Fibroblast of lung (primary cell): ENCODE results near the gene ARHGAP5. TPM values are rescaled to one million over a fixed set of nuclear protein-coding genes. Genes with fewer than 3 reads are reported as not detected.

ENCODE experiments used
- DNase-seq, 2 donors: peaks; one replicate each; pipeline versions ENCODE4 v3.0.0 to v3.0.0-alpha.2; 2010; ENCODE audit warnings: low read depth in 2 of 2
- H2AFZ ChIP-seq: 2 replicates; pipeline ENCODE4 v1.5.1; 2012; ENCODE audit warnings: low read length, control low read depth, inconsistent platforms
- H3K27ac ChIP-seq: 2 replicates; pipeline ENCODE4 v1.5.1; 2011; ENCODE audit warnings: low read length, control low read depth; ENCODE audit not compliant: insufficient read depth
- H3K27me3 ChIP-seq: 2 replicates; pipeline ENCODE4 v1.5.1; 2011; ENCODE audit warnings: mild to moderate bottlenecking, low read length; ENCODE audit not compliant: control insufficient read depth, insufficient read depth
- H3K36me3 ChIP-seq: 2 replicates; pipeline ENCODE4 v1.5.1; 2011; ENCODE audit warnings: low read length; ENCODE audit not compliant: control insufficient read depth, insufficient read depth
- H3K4me1 ChIP-seq: 2 replicates; pipeline ENCODE4 v1.5.1; 2011; ENCODE audit warnings: low read length; ENCODE audit not compliant: control insufficient read depth, insufficient read depth; ENCODE audit errors: extremely low read depth
- H3K4me2 ChIP-seq: 2 replicates; pipeline ENCODE4 v1.5.1; 2011; ENCODE audit warnings: low read length, control low read depth; ENCODE audit not compliant: insufficient read depth; ENCODE audit errors: extremely low read depth
- H3K4me3 ChIP-seq, 4 experiments: fragments of 200-600 bp in 1 of 4; sonication (generic) in 1 of 4; replicated peaks in 1 of 4; 2 replicates each; pipeline ENCODE4 v1.5.1; 2011 to 2016; ENCODE audit warnings: low read length in 4 of 4, low read depth in 3 of 4, mild to moderate bottlenecking in 3 of 4, control low read depth in 2 of 4, inconsistent platforms in 1 of 4, mixed read lengths in 1 of 4; ENCODE audit not compliant: insufficient read depth in 1 of 4; ENCODE audit errors: control extremely low read depth in 1 of 4
- H3K79me2 ChIP-seq: 2 replicates; pipeline ENCODE4 v1.5.1; 2012; ENCODE audit warnings: mild to moderate bottlenecking, low read length, inconsistent platforms; ENCODE audit not compliant: control insufficient read depth, insufficient read depth
- H3K9ac ChIP-seq: 2 replicates; pipeline ENCODE4 v1.5.1; 2011; ENCODE audit warnings: mild to moderate bottlenecking, low read length, control low read depth; ENCODE audit not compliant: insufficient read depth
- H3K9me3 ChIP-seq: 2 replicates; pipeline ENCODE4 v1.5.1; 2012; ENCODE audit warnings: low read depth, low read length; ENCODE audit not compliant: control insufficient read depth, insufficient read depth
- H4K20me1 ChIP-seq: 2 replicates; pipeline ENCODE4 v1.5.1; 2011; ENCODE audit warnings: low read length; ENCODE audit not compliant: control insufficient read depth, insufficient read depth; ENCODE audit errors: extremely low read depth
- EZH2 ChIP-seq: IDR thresholded peaks from 2 replicates; pipeline ENCODE4 v1.5.1; 2012; ENCODE audit warnings: low read length, control low read depth, mild to moderate bottlenecking; ENCODE audit errors: missing control alignments
- polyA plus RNA-seq, 2 donors: library from polyadenylated mRNA; depleted of rRNA in 1 of 2; stranded (reverse) in 1 of 2; unstranded in 1 of 2; fragments of >200 nt; gene quantifications; 2 replicates each; pipeline ENCODE4 v1.2.1, GENCODE V29; 2011 to 2012; ENCODE audit warnings: missing spikeins in 1 of 2
- total RNA-seq: library from RNA; depleted of rRNA; stranded (reverse); fragments of >200 nt; gene quantifications from 2 replicates; pipeline ENCODE4 v1.2.1, GENCODE V29; 2014
- TF ChIP-seq, protein P1 (sequence below), 2 donors: IDR thresholded peaks in 1 of 2; conservative IDR thresholded peaks in 1 of 2; 1 replicate in 1 of 2; 2 replicates in 1 of 2; pipeline ENCODE4 v1.5.1; 2011 to 2012; ENCODE audit warnings: low read length in 2 of 2, control low read depth in 1 of 2, inconsistent platforms in 1 of 2, low read depth in 1 of 2, mild to moderate bottlenecking in 1 of 2

ARHGAP5 gene
- total and polyA plus RNA-seq, 2 donors (not counting 1 experiment from before 2014, with no cell fraction given): 37.0 to 68.4 TPM

DNA sequence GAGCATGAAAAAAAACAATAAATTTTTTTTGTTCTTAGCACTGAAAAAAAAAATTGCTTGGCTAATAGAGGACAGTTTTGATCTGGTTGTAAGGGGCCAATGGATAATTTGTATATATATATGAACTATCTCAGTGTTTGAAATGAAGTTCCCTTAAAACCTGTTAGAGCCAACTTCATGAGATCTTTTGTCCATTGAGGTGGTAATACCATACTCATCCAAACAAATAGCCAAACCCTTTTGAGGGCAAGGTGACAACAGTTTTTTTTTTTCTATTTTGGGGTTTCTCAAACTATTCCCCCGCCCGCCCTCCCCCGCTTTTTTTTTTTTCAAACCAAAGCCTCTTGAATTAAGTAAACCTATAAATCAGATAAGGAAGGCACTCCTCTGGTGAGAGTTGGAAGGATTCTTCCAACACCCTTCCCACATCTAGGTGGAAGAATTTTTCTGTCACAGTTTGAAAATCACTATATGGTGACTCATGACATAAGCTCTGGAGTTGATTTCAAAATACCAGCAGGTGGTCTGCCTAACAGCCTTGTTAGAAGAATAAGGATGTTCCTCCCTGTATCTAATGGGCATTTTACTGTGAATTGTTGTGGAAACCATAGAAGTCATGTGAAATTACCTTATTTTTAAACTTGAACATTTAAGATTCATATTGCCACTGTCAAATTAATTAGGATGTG is 10.2 kb downstream of the ARHGAP5 start:
- H3K27ac ChIP-seq: no peak overlapping the region
- no peaks in the 10 kb centered on the region for H3K27me3 ChIP-seq
- H4K20me1 ChIP-seq: no peaks in the 10 kb centered on the region
- peaks cover 49% of the 10 kb centered on the region for H3K79me2 ChIP-seq
- no peak overlapping the region for H3K4me3 ChIP-seq
- H3K4me1 ChIP-seq: no peaks in the 10 kb centered on the region
- no peak for TF ChIP-seq EZH2
- TF ChIP-seq, protein P1, sequence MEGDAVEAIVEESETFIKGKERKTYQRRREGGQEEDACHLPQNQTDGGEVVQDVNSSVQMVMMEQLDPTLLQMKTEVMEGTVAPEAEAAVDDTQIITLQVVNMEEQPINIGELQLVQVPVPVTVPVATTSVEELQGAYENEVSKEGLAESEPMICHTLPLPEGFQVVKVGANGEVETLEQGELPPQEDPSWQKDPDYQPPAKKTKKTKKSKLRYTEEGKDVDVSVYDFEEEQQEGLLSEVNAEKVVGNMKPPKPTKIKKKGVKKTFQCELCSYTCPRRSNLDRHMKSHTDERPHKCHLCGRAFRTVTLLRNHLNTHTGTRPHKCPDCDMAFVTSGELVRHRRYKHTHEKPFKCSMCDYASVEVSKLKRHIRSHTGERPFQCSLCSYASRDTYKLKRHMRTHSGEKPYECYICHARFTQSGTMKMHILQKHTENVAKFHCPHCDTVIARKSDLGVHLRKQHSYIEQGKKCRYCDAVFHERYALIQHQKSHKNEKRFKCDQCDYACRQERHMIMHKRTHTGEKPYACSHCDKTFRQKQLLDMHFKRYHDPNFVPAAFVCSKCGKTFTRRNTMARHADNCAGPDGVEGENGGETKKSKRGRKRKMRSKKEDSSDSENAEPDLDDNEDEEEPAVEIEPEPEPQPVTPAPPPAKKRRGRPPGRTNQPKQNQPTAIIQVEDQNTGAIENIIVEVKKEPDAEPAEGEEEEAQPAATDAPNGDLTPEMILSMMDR (conservative IDR thresholded peaks at IDR 0.05 in 1 of 2, IDR thresholded peaks at IDR 0.05 in 1 of 2; ENCODE audit: low read depth in 1 of 2, low read length in 2 of 2): no peak
- DNase-seq: peak; percentile 18 to 85
- H3K9me3 ChIP-seq: no peaks in the 10 kb centered on the region
- H3K4me2 ChIP-seq: no peak overlapping the region
- H3K36me3 ChIP-seq: no peaks in the 10 kb centered on the region
- no peak overlapping the region for H3K9ac ChIP-seq
- H2AFZ ChIP-seq: no peak overlapping the region

DNA sequence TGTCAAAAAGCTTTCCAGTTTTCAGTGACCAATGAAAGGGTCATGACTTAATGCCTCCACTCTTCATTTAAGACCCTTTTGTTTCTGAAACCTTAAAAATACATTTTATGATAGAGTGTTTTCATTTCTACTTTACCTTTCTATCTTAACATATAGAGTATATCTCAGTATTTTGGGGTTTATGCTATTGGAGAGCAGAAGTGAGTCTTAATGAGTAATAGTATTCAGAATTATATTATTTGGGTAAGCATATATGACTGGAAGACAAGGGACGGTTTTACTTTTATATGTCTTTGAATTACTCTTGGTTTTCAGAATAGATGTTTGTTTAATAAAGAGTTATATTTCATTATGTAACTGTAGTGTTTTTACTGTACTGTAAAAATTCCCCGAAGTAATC is 10.8 kb downstream of the ARHGAP5 start:
- H3K4me3 ChIP-seq: no peak overlapping the region
- no peak for DNase-seq
- H3K79me2 ChIP-seq: peaks cover 44% of the 10 kb centered on the region
- H3K4me2 ChIP-seq: no peak overlapping the region
- no peaks in the 10 kb centered on the region for H4K20me1 ChIP-seq
- H3K4me1 ChIP-seq: no peaks in the 10 kb centered on the region
- no peaks in the 10 kb centered on the region for H3K27me3 ChIP-seq
- no peak overlapping the region for H2AFZ ChIP-seq
- H3K27ac ChIP-seq: no peak overlapping the region
- TF ChIP-seq EZH2: no peak
- TF ChIP-seq, protein P1 (conservative IDR thresholded peaks at IDR 0.05 in 1 of 2, IDR thresholded peaks at IDR 0.05 in 1 of 2; ENCODE audit: low read depth in 1 of 2, low read length in 2 of 2): no peak
- H3K36me3 ChIP-seq: peaks cover 2% of the 10 kb centered on the region
- no peak overlapping the region for H3K9ac ChIP-seq
- H3K9me3 ChIP-seq: no peaks in the 10 kb centered on the region

DNA sequence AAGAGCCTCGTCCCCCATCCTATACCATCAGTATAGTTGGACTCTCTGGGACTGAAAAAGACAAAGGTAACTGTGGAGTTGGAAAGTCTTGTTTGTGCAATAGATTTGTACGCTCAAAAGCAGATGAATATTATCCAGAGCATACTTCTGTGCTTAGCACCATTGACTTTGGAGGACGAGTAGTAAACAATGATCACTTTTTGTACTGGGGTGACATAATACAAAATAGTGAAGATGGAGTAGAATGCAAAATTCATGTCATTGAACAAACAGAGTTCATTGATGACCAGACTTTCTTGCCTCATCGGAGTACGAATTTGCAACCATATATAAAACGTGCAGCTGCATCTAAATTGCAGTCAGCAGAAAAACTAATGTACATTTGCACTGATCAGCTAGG is 13.6 kb downstream of the ARHGAP5 start:
- Histone ChIP-seq H3K4me2 (no peak overlapping the region), H3K36me3 (peaks cover 2% of the 10 kb centered on the region), H2AFZ (no peak overlapping the region), H3K4me1 (no peaks in the 10 kb centered on the region), H3K4me3 (no peak overlapping the region), H4K20me1 (no peaks in the 10 kb centered on the region), H3K9me3 (no peaks in the 10 kb centered on the region), H3K9ac (no peak overlapping the region), H3K27ac (no peak overlapping the region), H3K79me2 (peaks cover 22% of the 10 kb centered on the region), H3K27me3 (no peaks in the 10 kb centered on the region)
- no peak for TF ChIP-seq EZH2
- TF ChIP-seq, protein P1 (conservative IDR thresholded peaks at IDR 0.05 in 1 of 2, IDR thresholded peaks at IDR 0.05 in 1 of 2; ENCODE audit: low read depth in 1 of 2, low read length in 2 of 2): no peak
- no peak for DNase-seq
